K562 (cell line): ENCODE results near the gene TECPR1. TPM values are rescaled to one million over a fixed set of nuclear protein-coding genes. Genes with fewer than 3 reads are reported as not detected.

Source experiments
- ATAC-seq: fragments of 200-7000 bp; cut with Tn5 transposase; 3 replicates; pipeline ENCODE4 v1.9.1; 2020; ENCODE audit warnings: moderate library complexity
- BruUV-seq: library from RNA; stranded (reverse); fragments of 400-500 nt; replicated peaks from 2 replicates; lab custom pipeline; 2021; lab: Mats Ljungman, UMichigan
- CTCF ChIA-PET: fragments of 300-600 bp; formaldehyde crosslinking; extraction: SDS; loops from one replicate; lab custom pipeline; 2021; ENCODE audit warnings: low intra/inter-chr PET ratio; lab: Yijun Ruan, JAX
- POLR2A ChIA-PET: fragments of 300-600, 350-650 bp; sonication (Branson Sonifier 250); formaldehyde crosslinking; extraction: SDS; loops from one replicate; lab custom pipeline; 2021; ENCODE audit warnings: antibody characterized with exemption, inconsistent platforms; lab: Yijun Ruan, JAX
- DNase-seq, 4 experiments: peaks; one replicate each; pipeline versions ENCODE4 v3.0.0 to v3.0.0-alpha.2; 2011 to 2018; ENCODE audit warnings: low spot score in 3 of 4, mixed read lengths in 3 of 4; ENCODE audit errors: extremely low read depth in 1 of 4
- FAIRE-seq: peaks from 2 replicates; lab custom pipeline; 2011; peaks lifted over from hg19 to GRCh38; lab: Jason Lieb, UNC
- H2AFZ ChIP-seq: 2 replicates; pipeline ENCODE4 v1.6.0; 2011; ENCODE audit warnings: low read depth, low read length, control low read depth, inconsistent platforms
- H3K27ac ChIP-seq: fragments of 200-600 bp; 3 replicates; pipeline ENCODE4 v1.8.0; 2011; ENCODE audit warnings: low read depth, mild to moderate bottlenecking, control low read depth, inconsistent platforms, low read length, moderate library complexity, mixed read lengths; ENCODE audit errors: extremely low read depth
- H3K27me3 ChIP-seq, 2 experiments: fragments of 300-600 bp in 1 of 2; 2 replicates in 1 of 2; 3 replicates in 1 of 2; pipeline versions ENCODE4 v1.6.0 to v1.8.0; 2011; ENCODE audit warnings: inconsistent platforms in 2 of 2, low read length in 2 of 2, mild to moderate bottlenecking in 1 of 2, mixed read lengths in 1 of 2, moderate library complexity in 1 of 2; ENCODE audit not compliant: control insufficient read depth in 2 of 2, insufficient read depth in 2 of 2
- H3K36me3 ChIP-seq: fragments of 300-600 bp; 3 replicates; pipeline ENCODE4 v1.8.0; 2011; ENCODE audit warnings: mild to moderate bottlenecking, low read length, inconsistent platforms; ENCODE audit not compliant: control insufficient read depth, insufficient read depth
- H3K4me1 ChIP-seq, 2 experiments: fragments of 200-600 bp in 1 of 2; replicated peaks in 1 of 2; 2 replicates in 1 of 2; 3 replicates in 1 of 2; pipeline versions ENCODE4 v1.5.1 to v1.8.0; 2011; ENCODE audit warnings: inconsistent platforms in 2 of 2, low read length in 2 of 2, mild to moderate bottlenecking in 1 of 2, mixed read lengths in 1 of 2, moderate library complexity in 1 of 2; ENCODE audit not compliant: control insufficient read depth in 2 of 2, insufficient read depth in 2 of 2
- H3K4me2 ChIP-seq: 2 replicates; pipeline ENCODE4 v1.6.1; 2011; ENCODE audit warnings: low read length, control low read depth, inconsistent platforms, mixed read lengths; ENCODE audit not compliant: insufficient read depth
- H3K4me3 ChIP-seq: fragments of 200-600 bp; sonication (generic), shearing (Covaris generic); 2 replicates; pipeline ENCODE4 v1.5.1; 2016; ENCODE audit warnings: control low read depth, inconsistent platforms
- H3K79me2 ChIP-seq: fragments of 200-600 bp; 3 replicates; pipeline ENCODE4 v1.8.0; 2011; ENCODE audit warnings: low read length, inconsistent platforms; ENCODE audit not compliant: control insufficient read depth, insufficient read depth
- H3K9ac ChIP-seq, 2 experiments: 2 replicates each; pipeline versions ENCODE4 v1.6.0 to v1.6.1; 2011; ENCODE audit warnings: low read depth in 2 of 2, low read length in 2 of 2, control low read depth in 1 of 2, inconsistent platforms in 1 of 2, mild to moderate bottlenecking in 1 of 2, mixed read lengths in 1 of 2; ENCODE audit not compliant: insufficient read depth in 1 of 2
- H3K9me1 ChIP-seq: one replicate; pipeline ENCODE4 v1.6.0; 2011; ENCODE audit warnings: inconsistent platforms, mild to moderate bottlenecking, low read length, moderate library complexity; ENCODE audit not compliant: control insufficient read depth, insufficient read depth
- H3K9me3 ChIP-seq: replicated peaks from 2 replicates; pipeline ENCODE4 v1.5.1; 2011; ENCODE audit warnings: low read depth, low read length, inconsistent platforms; ENCODE audit not compliant: control insufficient read depth, insufficient read depth
- H4K20me1 ChIP-seq: replicated peaks from 2 replicates; pipeline ENCODE4 v1.6.1; 2011; ENCODE audit warnings: low read length, inconsistent platforms, mixed read lengths; ENCODE audit not compliant: control insufficient read depth, insufficient read depth
- ATF1 ChIP-seq, 2 experiments: fragments of 450-650 bp in 1 of 2; IDR thresholded peaks; 2 replicates each; pipeline ENCODE4 v1.6.1; 2016; ENCODE audit warnings: missing compliant biosample characterization in 1 of 2, missing genetic modification characterization in 1 of 2
- CAMTA2 ChIP-seq: fragments of 250-450 bp; sonication (Bioruptor Pico); conservative IDR thresholded peaks from 2 replicates; pipeline ENCODE4 v1.5.1; 2022
- CEBPB ChIP-seq: fragments of 450-650 bp; IDR thresholded peaks from 2 replicates; pipeline ENCODE4 v1.6.1; 2016; ENCODE audit warnings: missing genetic modification characterization, missing compliant biosample characterization
- CHD4 ChIP-seq: fragments of 200-600 bp; sonication (generic); IDR thresholded peaks from 3 replicates; pipeline ENCODE4 v1.6.1; 2012; ENCODE audit warnings: low read depth, mild to moderate bottlenecking, mixed read lengths, low read length, inconsistent platforms; ENCODE audit not compliant: insufficient read depth, insufficient replicate concordance, poor library complexity, severe bottlenecking
- HNRNPH1 ChIP-seq: fragments of 200-400 bp; formaldehyde crosslinking; optimal IDR thresholded peaks from 2 replicates; pipeline ENCODE3; 2017; ENCODE audit warnings: low read depth, mild to moderate bottlenecking, low read length, moderate library complexity
- HNRNPL ChIP-seq: fragments of 200-400 bp; formaldehyde crosslinking; IDR thresholded peaks from 2 replicates; pipeline ENCODE4 v1.6.1; 2017; ENCODE audit warnings: low read depth, mild to moderate bottlenecking, low read length
- KAT8 ChIP-seq: fragments of 450-650 bp; IDR thresholded peaks from 2 replicates; pipeline ENCODE4 v1.6.1; 2016; ENCODE audit warnings: low read depth, mild to moderate bottlenecking
- NCOA6 ChIP-seq: fragments of 450-650 bp; IDR thresholded peaks from 2 replicates; pipeline ENCODE4 v1.6.1; 2017; ENCODE audit warnings: mild to moderate bottlenecking
- RBM14 ChIP-seq: fragments of 200-400 bp; formaldehyde crosslinking; IDR thresholded peaks from 2 replicates; pipeline ENCODE4 v1.6.1; 2018; ENCODE audit warnings: low read depth, mild to moderate bottlenecking, low read length, moderate library complexity, borderline replicate concordance; ENCODE audit not compliant: insufficient read depth
- TOE1 ChIP-seq, 2 experiments: fragments of 450-650 bp in 1 of 2; sonication (generic) in 1 of 2; formaldehyde crosslinking in 1 of 2; IDR thresholded peaks; 2 replicates each; pipeline versions ENCODE4 v1.7.1 to v1.8.0; 2016 to 2022; ENCODE audit warnings: borderline replicate concordance in 2 of 2, mild to moderate bottlenecking in 2 of 2, antibody characterized with exemption in 1 of 2, inconsistent platforms in 1 of 2, low read depth in 1 of 2, missing genetic modification reagents in 1 of 2, moderate library complexity in 1 of 2
- YY1 ChIP-seq, 3 experiments: IDR thresholded peaks; 2 replicates each; pipeline ENCODE4 v1.6.1; 2011; ENCODE audit warnings: low read length in 2 of 3, mild to moderate bottlenecking in 2 of 3, moderate library complexity in 2 of 3, borderline replicate concordance in 1 of 3, control low read depth in 1 of 3, low read depth in 1 of 3; ENCODE audit not compliant: insufficient read depth in 3 of 3, insufficient replicate concordance in 2 of 3, control insufficient read depth in 1 of 3, insufficient read length in 1 of 3; ENCODE audit errors: extremely low read depth in 1 of 3
- ZNF133 ChIP-seq: fragments of 250-450 bp; sonication (Bioruptor Pico); IDR thresholded peaks from 2 replicates; pipeline ENCODE4 v1.4.0; 2020; ENCODE audit warnings: mild to moderate bottlenecking
- ZNF444 ChIP-seq: fragments of 250-450 bp; sonication (Bioruptor Pico); IDR thresholded peaks from 2 replicates; pipeline ENCODE4 v1.4.0; 2020; ENCODE audit warnings: mild to moderate bottlenecking, moderate library complexity
- ZNF699 ChIP-seq: fragments of 250-450 bp; sonication (Bioruptor Pico); IDR thresholded peaks from 2 replicates; pipeline ENCODE4 v1.8.0; 2021; ENCODE audit warnings: mild to moderate bottlenecking, moderate library complexity; ENCODE audit not compliant: insufficient replicate concordance
- WGBS: fragments of 100-300 bp; shearing (Covaris generic); methylation state at CpG from one replicate; pipeline ENCODE4 v1.1.6; 2016; ENCODE audit warnings: low coverage, mixed read lengths; ENCODE audit not compliant: insufficient coverage; ENCODE audit errors: missing lambda C conversion rate; 5-methylcytosine and 5-hydroxymethylcytosine counted together
- in situ Hi-C: fragments of 300-500 bp; cut with MboI; formaldehyde crosslinking; loops from 4 replicates; pipeline ENCODE4 v1.15.0; 2018; ENCODE audit warnings: inconsistent platforms, mixed read lengths
- intact Hi-C: fragments of 100-400 bp; cut with micrococcal nuclease; formaldehyde crosslinking; loops from 2 replicates; pipeline ENCODE4 v1.14.2; 2022
- polyA plus RNA-seq, 8 experiments: library from polyadenylated mRNA; depleted of rRNA in 4 of 8; stranded (reverse) in 5 of 8; unstranded in 3 of 8; fragments of >200 nt; fragmentation: Nextera tagmentation in 2 of 8; fragmentation: Illumina TruSeq in 1 of 8; extraction: Ambion mirVana in 2 of 8; extraction: Trizol in 1 of 8; gene quantifications; 2 replicates each; pipeline versions ENCODE4 v1.2.1 to v1.2.3, GENCODE V29; 2011 to 2014; ENCODE audit warnings: inconsistent platforms in 1 of 8, missing spikeins in 1 of 8
- total RNA-seq, 7 experiments: library from RNA; depleted of rRNA in 6 of 7; stranded (reverse); fragments of >200 nt in 6 of 7; fragmentation: Illumina TruSeq in 2 of 7; extraction: Trizol in 2 of 7; gene quantifications; 2 replicates each; pipeline versions ENCODE4 v1.2.1 to v1.2.3, GENCODE V29; 2011 to 2021; ENCODE audit warnings: low replicate concordance in 1 of 7
- TF ChIP-seq, protein P1 (sequence below): fragments of 250-450 bp; sonication (Bioruptor Pico); IDR thresholded peaks from 2 replicates; pipeline ENCODE4 v1.4.0; 2020
- TF ChIP-seq, protein P2 (sequence below): sonication (generic); formaldehyde crosslinking; IDR thresholded peaks from 2 replicates; pipeline ENCODE4 v1.8.0; 2022; ENCODE audit warnings: missing genetic modification reagents, mild to moderate bottlenecking, borderline replicate concordance

Gene TECPR1
- total and polyA plus RNA-seq, 9 of the 15 experiments (the other 6 are each of a cell fraction or from before 2014, with no cell fraction given), result 0.17 to 15.0 (median 2.2) TPM

DNA sequence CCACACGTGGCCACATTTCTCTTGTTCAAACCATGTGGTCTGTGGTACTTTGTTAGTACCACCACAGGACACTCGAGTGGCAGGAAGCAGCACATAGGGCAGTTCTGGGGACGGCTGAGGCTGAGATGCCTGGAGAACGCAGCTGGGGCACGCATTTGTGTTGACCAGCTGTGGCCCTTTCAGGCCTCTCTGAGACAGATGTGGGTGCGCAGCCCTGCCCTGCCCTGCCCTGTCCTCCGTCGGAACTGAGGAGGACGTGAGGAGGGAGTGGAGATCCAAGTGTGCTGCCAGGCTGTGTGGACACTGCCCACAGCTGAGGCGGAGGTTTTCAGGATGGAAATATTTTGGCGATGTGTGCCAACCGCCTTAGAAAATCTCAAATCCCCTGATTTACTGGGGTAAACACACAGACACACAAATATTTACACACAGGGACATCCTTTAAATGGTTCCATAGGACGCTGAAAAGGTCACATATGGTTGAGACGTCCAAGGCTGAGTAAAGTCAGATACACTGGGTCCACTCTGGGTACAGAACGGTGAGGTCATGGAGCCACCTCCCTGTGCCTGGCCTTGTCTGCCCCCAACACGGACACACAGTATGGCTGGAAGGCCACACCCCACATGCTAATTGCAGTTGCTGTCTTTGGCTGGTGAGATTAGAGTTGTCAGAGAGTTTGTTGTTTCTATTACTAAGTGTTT, 26.0 kb downstream of the TECPR1 start:
- no peak overlapping the region for H2AFZ ChIP-seq
- DNase-seq, result peak in 2 of 4 experiments; percentile 19 to 37
- no peak overlapping the region for H3K9ac ChIP-seq
- H4K20me1 ChIP-seq, result no peaks in the 10 kb centered on the region; the same call in 1 of the 2 replicates
- no peaks in the 10 kb centered on the region for H3K9me1 ChIP-seq
- BruUV-seq, result no TSS peak
- peaks cover 0 to 49% of the 10 kb centered on the region in 2 experiments; a peak in 1 of 5 replicates for H3K4me1 ChIP-seq
- in situ Hi-C loops, result no loop called here
- POLR2A ChIA-PET, result interaction anchor here (0.6 kb wide), 1 partner anchor 63 kb away, joined by 3 read pairs; no protein-coding TSS in a partner anchor
- peaks cover 3 to 61% of the 10 kb centered on the region in 2 experiments; a peak in 4 of 5 replicates for H3K27me3 ChIP-seq
- H3K27ac ChIP-seq, result no peak overlapping the region
- no peaks in the 10 kb centered on the region for H3K36me3 ChIP-seq
- intact Hi-C loops, result no loop called here
- FAIRE-seq, result peak; percentile 70
- CTCF ChIA-PET, result no interaction called here
- ATAC-seq, result peak; percentile 40; the same call in 2 of the 3 replicates
- 35% methylated on average over 16 of the region's 16 CpGs for WGBS
- H3K79me2 ChIP-seq, result no peaks in the 10 kb centered on the region
- no peaks in the 10 kb centered on the region for H3K9me3 ChIP-seq
- no peak overlapping the region for H3K4me3 ChIP-seq
- H3K4me2 ChIP-seq, result no peak overlapping the region
- no peak for TF ChIP-seq CEBPB (tag)
- no peak for TF ChIP-seq ATF1 (CRISPR knock-in tag; IDR thresholded peaks at IDR 0.05)
- TF ChIP-seq ATF1 (tag; IDR thresholded peaks at IDR 0.05), result no peak
- no peak for TF ChIP-seq NCOA6
- TF ChIP-seq ZNF133, result no peak
- no peak for TF ChIP-seq HNRNPH1
- no peak for TF ChIP-seq ZNF699 (CRISPR knock-in tag)
- no peak for TF ChIP-seq YY1 (IDR thresholded peaks at IDR 0.05; ENCODE audit: borderline replicate concordance in 1 of 3, control insufficient read depth in 1 of 3, extremely low read depth in 1 of 3, insufficient read depth in 3 of 3, insufficient read length in 1 of 3, insufficient replicate concordance in 2 of 3, low read depth in 1 of 3, low read length in 2 of 3)
- TF ChIP-seq KAT8, result no peak
- TF ChIP-seq, protein P1, sequence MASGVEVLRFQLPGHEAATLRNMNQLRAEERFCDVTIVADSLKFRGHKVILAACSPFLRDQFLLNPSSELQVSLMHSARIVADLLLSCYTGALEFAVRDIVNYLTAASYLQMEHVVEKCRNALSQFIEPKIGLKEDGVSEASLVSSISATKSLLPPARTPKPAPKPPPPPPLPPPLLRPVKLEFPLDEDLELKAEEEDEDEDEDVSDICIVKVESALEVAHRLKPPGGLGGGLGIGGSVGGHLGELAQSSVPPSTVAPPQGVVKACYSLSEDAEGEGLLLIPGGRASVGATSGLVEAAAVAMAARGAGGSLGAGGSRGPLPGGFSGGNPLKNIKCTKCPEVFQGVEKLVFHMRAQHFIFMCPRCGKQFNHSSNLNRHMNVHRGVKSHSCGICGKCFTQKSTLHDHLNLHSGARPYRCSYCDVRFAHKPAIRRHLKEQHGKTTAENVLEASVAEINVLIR (CRISPR knock-in tag), result no peak
- no peak for TF ChIP-seq CAMTA2
- no peak for TF ChIP-seq HNRNPL
- TF ChIP-seq TOE1 (IDR thresholded peaks at IDR 0.05; ENCODE audit: borderline replicate concordance), result no peak
- TF ChIP-seq TOE1 (CRISPR knock-in tag; IDR thresholded peaks at IDR 0.05; ENCODE audit: borderline replicate concordance, low read depth), result no peak
- no peak for TF ChIP-seq CHD4
- TF ChIP-seq RBM14, result no peak
- TF ChIP-seq ZNF444, result no peak
- TF ChIP-seq, protein P2, sequence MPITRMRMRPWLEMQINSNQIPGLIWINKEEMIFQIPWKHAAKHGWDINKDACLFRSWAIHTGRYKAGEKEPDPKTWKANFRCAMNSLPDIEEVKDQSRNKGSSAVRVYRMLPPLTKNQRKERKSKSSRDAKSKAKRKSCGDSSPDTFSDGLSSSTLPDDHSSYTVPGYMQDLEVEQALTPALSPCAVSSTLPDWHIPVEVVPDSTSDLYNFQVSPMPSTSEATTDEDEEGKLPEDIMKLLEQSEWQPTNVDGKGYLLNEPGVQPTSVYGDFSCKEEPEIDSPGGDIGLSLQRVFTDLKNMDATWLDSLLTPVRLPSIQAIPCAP (CRISPR knock-in tag), result no peak
